ENCODE results near the gene FBXO9.

FBXO9 gene

DNA sequence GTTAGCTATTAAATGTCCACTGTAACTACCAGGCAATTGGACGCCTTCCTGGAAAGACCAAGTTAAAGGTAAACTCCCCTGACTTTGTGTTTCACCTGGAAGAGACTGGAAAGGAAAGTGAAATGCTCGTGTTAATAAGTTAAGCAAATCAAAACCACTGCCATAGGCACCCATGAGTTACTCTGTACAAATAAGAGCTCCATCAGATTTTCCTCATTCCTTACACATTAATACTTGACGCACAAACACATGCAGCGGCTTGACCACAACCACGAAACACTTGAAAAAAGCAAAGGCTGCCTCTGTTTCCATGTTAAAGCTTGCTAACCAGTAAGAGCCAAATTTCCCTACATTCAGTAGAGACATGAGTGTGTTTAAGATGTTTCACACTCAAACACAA, 63.6 kb downstream of the FBXO9 start:
- H2AFZ ChIP-seq (ENCODE audit: low read depth, low read length, severe bottlenecking) = no peak overlapping the region
- no peak for TF ChIP-seq EZH2phosphoT487 (conservative IDR thresholded peaks at IDR 0.05; ENCODE audit: low read length)
- TF ChIP-seq, protein P1, sequence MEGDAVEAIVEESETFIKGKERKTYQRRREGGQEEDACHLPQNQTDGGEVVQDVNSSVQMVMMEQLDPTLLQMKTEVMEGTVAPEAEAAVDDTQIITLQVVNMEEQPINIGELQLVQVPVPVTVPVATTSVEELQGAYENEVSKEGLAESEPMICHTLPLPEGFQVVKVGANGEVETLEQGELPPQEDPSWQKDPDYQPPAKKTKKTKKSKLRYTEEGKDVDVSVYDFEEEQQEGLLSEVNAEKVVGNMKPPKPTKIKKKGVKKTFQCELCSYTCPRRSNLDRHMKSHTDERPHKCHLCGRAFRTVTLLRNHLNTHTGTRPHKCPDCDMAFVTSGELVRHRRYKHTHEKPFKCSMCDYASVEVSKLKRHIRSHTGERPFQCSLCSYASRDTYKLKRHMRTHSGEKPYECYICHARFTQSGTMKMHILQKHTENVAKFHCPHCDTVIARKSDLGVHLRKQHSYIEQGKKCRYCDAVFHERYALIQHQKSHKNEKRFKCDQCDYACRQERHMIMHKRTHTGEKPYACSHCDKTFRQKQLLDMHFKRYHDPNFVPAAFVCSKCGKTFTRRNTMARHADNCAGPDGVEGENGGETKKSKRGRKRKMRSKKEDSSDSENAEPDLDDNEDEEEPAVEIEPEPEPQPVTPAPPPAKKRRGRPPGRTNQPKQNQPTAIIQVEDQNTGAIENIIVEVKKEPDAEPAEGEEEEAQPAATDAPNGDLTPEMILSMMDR (IDR thresholded peaks at IDR 0.05; ENCODE audit: insufficient read depth, low read length, poor library complexity, severe bottlenecking) = no peak
- no peak overlapping the region for H3K9ac ChIP-seq (ENCODE audit: low read length)
- no peaks in the 10 kb centered on the region for H3K36me3 ChIP-seq (ENCODE audit: low read length)
- no peaks in the 10 kb centered on the region for H4K20me1 ChIP-seq (ENCODE audit: low read depth, low read length)
- H3K9me2 ChIP-seq (replicated peaks; ENCODE audit: insufficient read depth, low read length) = no peaks in the 10 kb centered on the region
- H3K4me2 ChIP-seq (ENCODE audit: low read depth, low read length, poor library complexity, severe bottlenecking) = no peak overlapping the region
- H3K4me3 ChIP-seq (ENCODE audit: insufficient read depth, low read length, poor library complexity, severe bottlenecking) = no peak overlapping the region
- no peak overlapping the region for H3K27ac ChIP-seq (ENCODE audit: low read depth, low read length)
- no peaks in the 10 kb centered on the region for H3F3A ChIP-seq (ENCODE audit: insufficient read depth)
- H3K27me3 ChIP-seq (ENCODE audit: low read length) = no peaks in the 10 kb centered on the region
- H3K79me2 ChIP-seq (ENCODE audit: insufficient read depth, low read length) = no peaks in the 10 kb centered on the region
- H3K9me3 ChIP-seq (ENCODE audit: insufficient read depth, low read length) = no peaks in the 10 kb centered on the region

DNA sequence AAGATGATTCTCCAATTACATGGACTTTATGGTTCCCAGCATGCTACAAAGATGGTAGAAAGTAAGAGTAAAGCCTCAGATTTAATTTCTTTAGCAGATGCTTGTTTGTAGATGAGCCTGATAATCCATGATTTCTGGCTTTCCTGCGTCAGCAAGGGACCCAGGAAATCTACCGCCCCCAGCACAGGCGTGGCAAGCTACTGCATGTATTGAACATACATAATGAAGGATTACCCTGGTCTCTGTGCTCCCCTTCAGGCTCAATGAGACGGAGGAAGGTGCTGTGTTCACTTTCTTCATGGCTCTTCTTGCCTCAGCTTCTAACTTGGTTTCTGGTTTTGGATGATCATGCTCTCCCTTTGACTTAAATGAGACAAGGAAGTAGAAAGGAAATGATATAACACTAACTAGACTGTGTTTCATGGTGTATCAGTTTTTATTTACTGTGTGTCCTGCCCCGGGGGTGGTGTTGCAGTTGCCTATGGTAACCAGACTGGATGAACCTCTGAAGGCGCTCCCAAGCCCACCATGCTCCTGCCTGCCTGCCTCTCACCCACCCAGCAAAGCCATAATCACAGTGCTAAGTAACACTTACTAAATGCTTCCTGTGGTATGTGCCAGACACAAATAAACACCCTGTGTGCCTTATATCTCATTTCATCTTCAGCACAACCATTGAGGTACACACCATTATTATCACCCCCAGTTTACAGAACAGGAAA, 65.5 kb downstream of the FBXO9 start:
- Histone ChIP-seq H3K27ac (ENCODE audit: low read depth, low read length) (no peak overlapping the region), H3K79me2 (ENCODE audit: insufficient read depth, low read length) (no peaks in the 10 kb centered on the region), H2AFZ (ENCODE audit: low read depth, low read length, severe bottlenecking) (no peak overlapping the region), H3K4me3 (ENCODE audit: insufficient read depth, low read length, poor library complexity, severe bottlenecking) (no peak overlapping the region), H3K9me2 (replicated peaks; ENCODE audit: insufficient read depth, low read length) (no peaks in the 10 kb centered on the region), H3K9me3 (ENCODE audit: insufficient read depth, low read length) (no peaks in the 10 kb centered on the region), H4K20me1 (ENCODE audit: low read depth, low read length) (no peaks in the 10 kb centered on the region), H3K9ac (ENCODE audit: low read length) (no peak overlapping the region), H3F3A (ENCODE audit: insufficient read depth) (no peaks in the 10 kb centered on the region), H3K4me2 (ENCODE audit: low read depth, low read length, poor library complexity, severe bottlenecking) (no peak overlapping the region), H3K36me3 (ENCODE audit: low read length) (no peaks in the 10 kb centered on the region), H3K27me3 (ENCODE audit: low read length) (no peaks in the 10 kb centered on the region)
- no peak for TF ChIP-seq EZH2phosphoT487 (conservative IDR thresholded peaks at IDR 0.05; ENCODE audit: low read length)
- TF ChIP-seq, protein P1 (IDR thresholded peaks at IDR 0.05; ENCODE audit: insufficient read depth, low read length, poor library complexity, severe bottlenecking) = no peak

DNA sequence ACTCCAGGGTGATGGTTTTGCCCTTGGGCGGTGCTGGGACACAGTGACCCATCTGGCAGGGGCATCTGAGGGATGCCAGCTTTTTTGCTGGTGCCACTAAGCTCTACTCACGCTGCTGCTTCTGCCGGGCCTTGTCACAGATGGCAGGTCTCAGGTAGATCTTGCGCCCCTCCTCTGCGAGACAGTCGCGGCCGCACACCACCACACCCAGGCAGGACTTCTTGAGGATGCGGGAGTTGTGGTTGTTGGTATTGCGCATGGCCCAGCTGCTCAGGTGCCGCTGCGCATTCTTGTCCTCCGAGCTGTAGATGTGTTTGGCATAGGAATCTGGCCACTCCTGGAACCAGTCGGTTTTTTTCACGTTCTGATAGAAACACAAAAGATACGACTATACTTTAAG, 68.8 kb downstream of the FBXO9 start:
- no peak overlapping the region for H3K4me2 ChIP-seq (ENCODE audit: low read depth, low read length, poor library complexity, severe bottlenecking)
- H3K27ac ChIP-seq (ENCODE audit: low read depth, low read length) = no peak overlapping the region
- no peak overlapping the region for H2AFZ ChIP-seq (ENCODE audit: low read depth, low read length, severe bottlenecking)
- TF ChIP-seq, protein P1 (IDR thresholded peaks at IDR 0.05; ENCODE audit: insufficient read depth, low read length, poor library complexity, severe bottlenecking) = no peak
- no peak for TF ChIP-seq EZH2phosphoT487 (conservative IDR thresholded peaks at IDR 0.05; ENCODE audit: low read length)
- H3K27me3 ChIP-seq (ENCODE audit: low read length) = no peaks in the 10 kb centered on the region
- no peaks in the 10 kb centered on the region for H3K9me3 ChIP-seq (ENCODE audit: insufficient read depth, low read length)
- no peaks in the 10 kb centered on the region for H3F3A ChIP-seq (ENCODE audit: insufficient read depth)
- no peaks in the 10 kb centered on the region for H3K36me3 ChIP-seq (ENCODE audit: low read length)
- no peaks in the 10 kb centered on the region for H4K20me1 ChIP-seq (ENCODE audit: low read depth, low read length)
- no peak overlapping the region for H3K9ac ChIP-seq (ENCODE audit: low read length)
- H3K79me2 ChIP-seq (ENCODE audit: insufficient read depth, low read length) = no peaks in the 10 kb centered on the region
- H3K9me2 ChIP-seq (replicated peaks; ENCODE audit: insufficient read depth, low read length) = no peaks in the 10 kb centered on the region
- H3K4me3 ChIP-seq (ENCODE audit: insufficient read depth, low read length, poor library complexity, severe bottlenecking) = no peak overlapping the region
